Mesenteric fat pad (tissue), 1 donor: ENCODE data around the gene EFCAB6. TPM values are rescaled to one million over a fixed set of nuclear protein-coding genes. Genes with fewer than 3 reads are reported as not detected.

Experiments
- DNase-seq: peaks from one replicate; pipeline ENCODE4 v3.0.0-alpha.2; 2020; ENCODE audit warnings: low spot score
- total RNA-seq: library from RNA; stranded (reverse); fragmentation: NEBNext Ultra II Directional; extraction: Animal tissue kit (Norgen Biotek cat#: 25700); gene quantifications from one replicate; pipeline ENCODE4 v1.2.1, GENCODE V29; 2021
- donor health status: DM: yes; HTN: yes; CAD: no.

Gene EFCAB6
- total RNA-seq, 1 donor from 2014 or later = 1.3 TPM

- no peak for DNase-seq
Measured at GRCh38 chr22:43831561-43832392, 19.7 kb upstream of the EFCAB6 start.

GRCh38 chr22:43830931-43831560 is 18.9 kb upstream of the EFCAB6 start:
- no peak for DNase-seq

- no peak for DNase-seq
Measured at GRCh38 chr22:43829904-43830851, 18.1 kb upstream of the EFCAB6 start.

- DNase-seq = peak; percentile 87
Measured at GRCh38 chr22:43828998-43829782, 17.1 kb upstream of the EFCAB6 start.

- no peak for DNase-seq
Measured at GRCh38 chr22:43828725-43828997, 16.6 kb upstream of the EFCAB6 start.

GRCh38 chr22:43827926-43828724 is 16.0 kb upstream of the EFCAB6 start:
- peak; percentile 84 for DNase-seq

GRCh38 chr22:43827003-43827735 is 15.1 kb upstream of the EFCAB6 start:
- peak; percentile 39 for DNase-seq

- peak; percentile 60 for DNase-seq
Measured at GRCh38 chr22:43826142-43827002, 14.3 kb upstream of the EFCAB6 start.

- peak; percentile 22 for DNase-seq
Measured at GRCh38 chr22:43825651-43826050, 13.5 kb upstream of the EFCAB6 start.

GRCh38 chr22:43824724-43825420 is 12.8 kb upstream of the EFCAB6 start:
- peak; percentile 60 for DNase-seq

GRCh38 chr22:43823911-43824665 is 12.0 kb upstream of the EFCAB6 start:
- peak; percentile 69 for DNase-seq

GRCh38 chr22:43823353-43823908 is 11.3 kb upstream of the EFCAB6 start:
- peak; percentile 88 for DNase-seq

- DNase-seq = peak; percentile 78
Measured at GRCh38 chr22:43821606-43822425, 9.7 kb upstream of the EFCAB6 start.

- peak; percentile 76 for DNase-seq
Measured at GRCh38 chr22:43820651-43821305, 8.7 kb upstream of the EFCAB6 start.

GRCh38 chr22:43819931-43820640 is 8.0 kb upstream of the EFCAB6 start:
- peak; percentile 69 for DNase-seq
